Choroid plexus epithelial cell (primary cell): Measurements from ENCODE around the gene FTCD.

ENCODE experiments used
- DNase-seq: peaks from one replicate; pipeline ENCODE4 v3.0.0-alpha.2; 2010; ENCODE audit warnings: low read depth
- H3K4me3 ChIP-seq: 2 replicates; pipeline ENCODE4 v1.5.1; 2011; ENCODE audit warnings: low read depth, mild to moderate bottlenecking, control low read depth, low read length, moderate library complexity
- TF ChIP-seq, protein P1 (sequence below): conservative IDR thresholded peaks from 2 replicates; pipeline ENCODE4 v1.5.1; 2011; ENCODE audit warnings: low read depth, mild to moderate bottlenecking, control low read depth, inconsistent platforms, low read length, moderate library complexity

The FTCD gene

GRCh38 chr21:46121286-46122221 lies 33.8 kb downstream of the FTCD start:
- DNase-seq = no peak
- H3K4me3 ChIP-seq = no peak overlapping the region
- TF ChIP-seq, protein P1, sequence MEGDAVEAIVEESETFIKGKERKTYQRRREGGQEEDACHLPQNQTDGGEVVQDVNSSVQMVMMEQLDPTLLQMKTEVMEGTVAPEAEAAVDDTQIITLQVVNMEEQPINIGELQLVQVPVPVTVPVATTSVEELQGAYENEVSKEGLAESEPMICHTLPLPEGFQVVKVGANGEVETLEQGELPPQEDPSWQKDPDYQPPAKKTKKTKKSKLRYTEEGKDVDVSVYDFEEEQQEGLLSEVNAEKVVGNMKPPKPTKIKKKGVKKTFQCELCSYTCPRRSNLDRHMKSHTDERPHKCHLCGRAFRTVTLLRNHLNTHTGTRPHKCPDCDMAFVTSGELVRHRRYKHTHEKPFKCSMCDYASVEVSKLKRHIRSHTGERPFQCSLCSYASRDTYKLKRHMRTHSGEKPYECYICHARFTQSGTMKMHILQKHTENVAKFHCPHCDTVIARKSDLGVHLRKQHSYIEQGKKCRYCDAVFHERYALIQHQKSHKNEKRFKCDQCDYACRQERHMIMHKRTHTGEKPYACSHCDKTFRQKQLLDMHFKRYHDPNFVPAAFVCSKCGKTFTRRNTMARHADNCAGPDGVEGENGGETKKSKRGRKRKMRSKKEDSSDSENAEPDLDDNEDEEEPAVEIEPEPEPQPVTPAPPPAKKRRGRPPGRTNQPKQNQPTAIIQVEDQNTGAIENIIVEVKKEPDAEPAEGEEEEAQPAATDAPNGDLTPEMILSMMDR = no peak

GRCh38 chr21:46120301-46121285 lies 34.8 kb downstream of the FTCD start:
- H3K4me3 ChIP-seq = no peak overlapping the region
- TF ChIP-seq, protein P1 = no peak
- no peak for DNase-seq

- no peak for DNase-seq
- TF ChIP-seq, protein P1 = no peak
- H3K4me3 ChIP-seq = no peak overlapping the region
Measured at GRCh38 chr21:46119637-46120271, 35.6 kb downstream of the FTCD start.

GRCh38 chr21:46119144-46119636 lies 36.2 kb downstream of the FTCD start:
- no peak for DNase-seq
- H3K4me3 ChIP-seq = no peak overlapping the region
- TF ChIP-seq, protein P1 = no peak

DNA sequence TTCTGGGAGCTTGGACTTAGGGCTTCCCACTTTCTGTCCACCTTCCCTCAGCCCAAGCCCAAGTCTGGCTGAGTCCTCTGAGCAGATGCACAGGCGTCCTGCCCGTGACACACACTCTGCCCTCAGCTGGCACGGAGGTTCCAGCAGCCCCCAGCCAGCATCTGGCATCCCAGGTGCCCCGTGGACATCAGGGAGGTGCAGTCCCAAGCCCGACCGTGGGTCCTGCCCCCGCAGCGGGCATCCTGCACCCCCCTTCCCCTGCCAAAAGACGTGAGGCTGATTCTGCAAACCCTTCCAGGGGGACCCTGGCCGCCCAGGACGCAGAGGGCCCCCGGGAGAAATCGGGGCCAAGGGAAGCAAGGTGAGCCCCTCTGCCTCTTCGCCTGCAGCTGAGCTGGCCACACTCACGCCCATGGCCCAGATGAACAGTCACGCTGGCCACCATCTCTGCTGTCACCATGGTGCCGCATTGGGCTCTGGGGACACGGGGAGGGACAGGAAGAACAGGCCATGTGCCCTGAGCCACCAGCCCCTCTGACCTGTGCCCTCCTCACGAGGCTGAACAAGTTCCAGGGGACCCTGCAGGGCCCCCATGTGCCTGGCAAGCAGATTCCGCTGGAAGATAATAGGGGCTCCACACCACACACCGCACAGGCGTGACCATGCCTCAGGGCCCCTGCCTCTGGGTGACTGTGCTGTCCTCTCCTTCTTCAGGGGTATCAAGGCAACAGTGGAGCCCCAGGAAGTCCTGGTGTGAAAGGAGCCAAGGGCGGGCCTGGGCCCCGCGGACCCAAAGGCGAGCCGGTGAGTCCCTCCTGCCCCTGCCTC lies 36.8 kb downstream of the FTCD start:
- TF ChIP-seq, protein P1 = no peak
- H3K4me3 ChIP-seq = no peak overlapping the region
- DNase-seq = no peak
